ENCODE results near the gene EFR3B.

DNA sequence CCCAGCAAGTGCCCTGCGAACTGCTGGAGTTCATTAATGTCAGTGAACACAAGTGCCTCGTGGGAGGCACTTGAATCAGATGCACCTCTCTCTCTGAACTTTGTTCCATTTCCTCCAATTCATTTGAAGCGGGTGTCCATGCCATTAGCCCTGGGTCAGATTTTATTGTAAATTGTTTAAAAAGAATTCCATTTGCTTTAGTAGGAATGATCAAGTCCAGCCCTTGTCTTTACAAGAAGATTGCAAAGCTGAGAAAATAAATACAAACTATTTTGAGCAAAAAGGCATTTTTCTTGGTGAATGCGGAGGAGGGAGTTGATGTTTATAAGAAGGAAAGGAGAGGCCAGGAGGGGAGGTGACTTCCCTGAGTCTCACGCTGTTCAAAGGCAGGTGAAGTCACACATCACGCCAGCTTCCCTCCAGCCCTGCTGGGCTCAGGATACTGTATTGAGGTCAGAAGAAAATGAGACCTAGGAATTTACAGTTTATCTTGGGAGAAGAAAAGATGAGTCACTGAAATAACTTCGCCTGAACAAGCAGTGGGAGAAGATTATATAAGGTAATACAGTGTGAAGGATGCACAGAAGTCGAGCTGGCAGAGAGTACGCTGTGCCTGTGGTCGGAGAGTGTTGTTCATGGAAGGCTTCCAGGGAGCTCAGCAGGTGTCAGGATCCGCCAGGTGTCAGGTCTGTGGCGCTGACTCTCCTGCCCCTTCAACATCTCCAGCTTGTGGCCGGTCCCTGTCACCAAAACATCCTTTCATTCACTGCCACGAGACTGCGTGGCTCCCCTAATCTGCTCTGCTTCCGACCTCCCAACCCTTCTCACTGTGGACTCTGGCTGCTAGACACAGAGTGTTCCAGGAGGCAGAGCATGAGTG, 36.5 kb downstream of the EFR3B start:
- TF ChIP-seq CTCF (IDR thresholded peaks at IDR 0.05) (no peak), EZH2 (IDR thresholded peaks at IDR 0.05) (no peak), EZH2phosphoT487 (IDR thresholded peaks at IDR 0.05) (no peak)

Data from neural progenitor cell (in vitro differentiated cells).